HG02885 (cell line): ENCODE results near the gene GCGR.
A peak's percentile ranks its signal among the peaks of the same experiment; 100 is the strongest.
"Not testable (repeated sequence)": the region's sequence is repeated elsewhere in the genome, so short reads cannot be mapped to it uniquely, and the experiment has no call there.

Experiments used
- ATAC-seq: cut with Tn5 transposase; IDR thresholded peaks from one replicate; pipeline ENCODE4 v1.9.1; 2021; ENCODE audit warnings: mild to moderate bottlenecking; ENCODE audit not compliant: unreplicated experiment, poor library complexity

Gene GCGR

GRCh38 chr17:81831957-81832607 lies 28.1 kb downstream of the GCGR start:
- no peak for ATAC-seq

DNA sequence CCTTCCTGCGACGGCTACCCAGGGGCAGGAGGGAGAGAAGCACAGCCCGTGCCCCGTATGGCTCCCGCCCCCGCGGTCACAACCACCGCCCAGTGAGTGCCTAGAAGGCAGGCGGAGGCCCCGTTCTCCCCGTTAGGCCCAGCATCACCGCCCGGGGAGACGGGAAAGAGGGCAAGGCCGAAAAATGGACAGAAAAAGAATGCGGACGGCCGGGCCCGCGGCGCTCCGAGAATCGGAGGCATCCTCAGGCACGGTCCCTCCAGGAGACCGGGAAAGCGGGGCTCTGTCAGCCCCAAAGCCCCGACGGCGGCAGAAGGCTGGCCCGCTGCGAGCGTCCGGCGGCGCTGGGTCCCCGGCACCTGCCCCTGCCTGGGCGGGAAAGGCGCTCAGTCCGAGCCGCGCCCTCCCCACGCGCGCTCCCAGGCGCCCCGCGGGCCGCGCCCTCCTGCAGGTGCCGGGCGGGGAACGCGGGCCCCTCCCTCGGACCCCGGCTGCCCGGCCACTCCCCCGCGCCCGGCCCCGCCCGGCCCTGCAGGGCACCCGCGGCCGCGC lies 28.7 kb downstream of the GCGR start:
- peak; percentile 23 for ATAC-seq

DNA sequence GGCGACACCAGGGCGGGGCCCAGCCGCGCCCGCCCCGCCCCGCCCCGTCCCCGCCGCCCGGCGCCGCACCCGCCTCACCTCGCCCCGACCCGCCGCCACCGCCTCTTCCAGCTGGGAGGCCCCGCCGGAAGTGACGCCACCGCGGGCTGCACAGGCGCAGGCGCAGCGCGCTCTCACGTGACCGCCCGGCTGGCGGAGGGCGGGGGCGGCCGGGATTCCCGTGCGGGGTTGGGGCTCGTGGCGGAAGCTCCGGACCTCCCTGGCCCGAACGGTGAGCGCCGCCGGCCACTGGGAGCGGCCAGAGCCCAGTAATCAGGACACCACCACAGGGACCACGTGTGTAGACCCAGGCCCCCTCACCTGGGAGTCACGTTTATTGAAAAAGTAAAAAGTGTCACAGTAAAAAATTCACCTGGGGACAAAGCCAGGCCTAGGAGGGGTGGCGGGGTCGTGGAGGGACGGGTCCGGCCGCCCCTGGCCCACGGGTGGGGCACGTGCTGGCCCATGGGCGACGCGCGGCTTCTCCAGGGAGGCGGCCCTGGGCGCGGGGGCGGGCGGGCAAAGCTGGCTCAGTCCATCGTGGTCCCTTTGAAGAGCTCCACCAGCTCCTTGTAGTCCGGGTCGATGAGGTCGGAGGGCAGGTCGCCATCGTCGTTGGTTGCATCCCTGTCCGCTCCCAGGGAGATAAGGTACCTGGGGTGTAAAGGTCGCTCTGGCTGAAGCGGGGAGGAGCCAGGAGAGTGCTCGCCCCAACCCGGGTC lies 29.4 kb downstream of the GCGR start, which contains the start of gene MCRIP1:
Gene MCRIP1 (minus strand): TSS at position 132 of the 761 bp plus-strand sequence. CDS start 8,785 bp downstream, outside the sequence.
- ATAC-seq, result peak; percentile 82

- no peak for ATAC-seq
Observed at GRCh38 chr17:81833921-81834830, 30.2 kb downstream of the GCGR start.

DNA sequence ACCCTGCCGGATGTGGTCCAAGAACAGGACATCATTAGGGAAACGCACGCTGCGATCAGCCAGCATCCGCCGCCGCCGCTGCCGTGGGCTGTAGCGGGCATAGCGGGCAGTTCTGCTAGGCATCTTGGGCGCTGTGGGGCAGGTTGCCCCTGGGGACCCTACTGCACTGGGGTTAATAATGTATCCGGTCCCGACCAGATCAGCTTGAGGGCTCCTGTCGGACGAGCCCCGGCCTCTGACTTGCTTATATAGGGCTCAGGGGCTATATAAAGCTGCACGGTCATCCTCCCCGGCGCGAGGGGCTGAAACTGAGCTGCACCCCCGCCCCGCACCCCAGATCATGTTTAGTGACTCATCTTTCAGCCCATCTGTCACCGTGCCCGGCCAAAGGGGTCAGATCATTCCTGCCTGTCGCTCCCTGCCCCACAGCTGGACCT lies 30.9 kb downstream of the GCGR start, which contains the start of gene PPP1R27:
Gene PPP1R27 (minus strand): TSS at position 220 of the 437 bp plus-strand sequence. CDS start 97 bp downstream, at position 123.
- ATAC-seq, result no peak

DNA sequence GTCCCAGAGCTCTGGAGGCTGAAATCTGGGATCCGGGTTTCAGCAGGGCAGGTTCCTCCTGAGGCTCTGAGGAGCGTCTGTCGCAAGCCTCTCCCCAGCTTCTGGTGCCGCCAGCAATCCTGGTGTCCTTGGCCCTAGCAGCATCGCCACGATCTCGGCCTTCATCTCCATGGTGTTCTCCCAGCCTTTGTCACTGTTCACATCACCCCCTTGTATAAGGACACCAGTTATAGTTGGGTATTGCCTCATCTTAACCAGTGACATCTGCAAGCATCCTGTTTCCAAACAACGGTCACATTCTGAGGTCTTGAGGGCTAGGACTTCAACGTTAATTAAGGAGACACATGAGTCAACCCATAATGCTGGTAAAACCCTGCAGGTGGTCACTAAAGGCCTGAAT lies 33.7 kb downstream of the GCGR start:
- ATAC-seq, result no peak

DNA sequence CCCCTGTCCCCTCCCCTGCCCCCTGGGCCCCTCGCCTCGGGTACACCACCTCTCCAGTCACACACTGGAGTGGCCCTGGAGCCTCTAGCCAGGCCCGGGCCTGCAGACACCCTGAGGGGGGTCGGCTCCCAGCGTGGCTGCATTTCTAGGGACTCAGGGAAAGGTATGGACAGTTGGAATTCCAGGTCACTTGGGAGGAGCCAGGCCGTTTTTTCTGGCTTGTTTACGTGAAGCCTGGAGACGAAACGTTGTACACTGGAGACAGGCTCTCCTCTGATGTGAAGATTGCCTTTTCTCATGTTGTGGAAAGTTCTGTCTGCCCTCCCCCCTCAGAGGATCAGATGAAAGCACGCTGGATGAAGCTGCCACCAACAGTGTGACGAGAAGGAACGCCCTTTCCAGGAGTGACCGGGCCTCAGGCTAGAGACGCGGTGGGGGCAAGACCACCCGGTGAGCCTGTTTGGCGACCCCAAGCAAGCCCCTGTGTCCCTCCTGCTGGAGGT lies 34.9 kb downstream of the GCGR start:
- ATAC-seq, result no peak

- ATAC-seq, result no peak
Observed at GRCh38 chr17:81839301-81839700, 35.4 kb downstream of the GCGR start.

GRCh38 chr17:81840059-81840458 lies 36.1 kb downstream of the GCGR start:
- not testable (repeated sequence) for ATAC-seq

GRCh38 chr17:81840826-81841778 lies 37.2 kb downstream of the GCGR start:
- no peak for ATAC-seq

- ATAC-seq, result no peak
Observed at GRCh38 chr17:81841866-81842265, 37.9 kb downstream of the GCGR start.

GRCh38 chr17:81842378-81842724 lies 38.4 kb downstream of the GCGR start:
- ATAC-seq, result no peak

GRCh38 chr17:81842725-81843504 lies 39.0 kb downstream of the GCGR start:
- ATAC-seq, result no peak

GRCh38 chr17:81843713-81844326 lies 39.9 kb downstream of the GCGR start:
- no peak for ATAC-seq

- no peak for ATAC-seq
Observed at GRCh38 chr17:81844327-81844851, 40.4 kb downstream of the GCGR start.

- no peak for ATAC-seq
Observed at GRCh38 chr17:81844887-81845286, 40.9 kb downstream of the GCGR start.

DNA sequence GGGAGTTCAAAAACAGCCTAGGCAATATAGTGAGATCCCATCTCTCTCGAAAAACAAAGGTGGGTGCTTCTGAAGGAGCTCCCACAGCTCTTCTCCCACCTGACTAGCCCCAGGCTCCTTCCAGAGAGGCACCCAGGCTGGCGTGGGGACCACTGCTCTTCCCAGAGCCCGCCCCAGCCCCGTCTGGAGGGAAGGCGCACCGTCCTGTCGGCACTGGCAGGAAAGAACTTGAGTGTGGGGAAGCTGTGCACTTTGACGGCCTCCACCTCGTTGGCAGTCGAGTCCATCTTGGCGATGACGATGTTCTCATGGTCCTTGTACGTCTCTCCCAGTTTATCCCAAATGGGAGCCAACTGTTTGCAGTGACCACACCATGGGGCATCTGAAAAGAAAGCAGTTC lies 41.4 kb downstream of the GCGR start:
- ATAC-seq, result no peak
